KMS-11 (cell line): ENCODE results near the gene TMEM167A.

Experiments
- H2AFZ ChIP-seq: fragments of 200-600 bp; sonication (generic); 2 replicates; pipeline ENCODE4 v1.6.1; 2016; ENCODE audit warnings: antibody characterized with exemption, mixed run types, low read depth
- H3K27ac ChIP-seq: fragments of 200-600 bp; sonication (generic); 2 replicates; pipeline ENCODE4 v1.6.1; 2016; ENCODE audit warnings: mild to moderate bottlenecking, mixed run types
- H3K27me3 ChIP-seq: fragments of 200-600 bp; sonication (generic); 2 replicates; pipeline ENCODE4 v1.6.1; 2017; ENCODE audit warnings: mild to moderate bottlenecking, low read depth, mixed run types, moderate library complexity; ENCODE audit not compliant: insufficient read depth
- H3K36me3 ChIP-seq: fragments of 200-600 bp; sonication (generic); 2 replicates; pipeline ENCODE4 v1.6.1; 2017; ENCODE audit warnings: mild to moderate bottlenecking, mixed run types; ENCODE audit not compliant: insufficient read depth
- H3K4me1 ChIP-seq: fragments of 200-600 bp; sonication (generic); 2 replicates; pipeline ENCODE4 v1.6.1; 2016; ENCODE audit warnings: mild to moderate bottlenecking, low read depth, mixed run types; ENCODE audit not compliant: poor library complexity, severe bottlenecking
- H3K4me2 ChIP-seq: fragments of 200-600 bp; sonication (generic); 2 replicates; pipeline ENCODE4 v1.7.0; 2016; ENCODE audit warnings: mild to moderate bottlenecking, mixed run types
- H3K4me3 ChIP-seq: fragments of 200-600 bp; sonication (generic); IDR thresholded peaks from 2 replicates; pipeline ENCODE4 v1.6.1; 2017; ENCODE audit warnings: low read depth, low read length, mixed read lengths; ENCODE audit not compliant: insufficient read depth
- H3K79me2 ChIP-seq: fragments of 200-600 bp; sonication (generic); 2 replicates; pipeline ENCODE4 v1.6.1; 2016; ENCODE audit warnings: low read depth, mixed run types; ENCODE audit not compliant: insufficient read depth
- H3K9ac ChIP-seq: fragments of 200-600 bp; sonication (generic); 2 replicates; pipeline ENCODE4 v1.6.1; 2016; ENCODE audit warnings: mild to moderate bottlenecking, mixed run types
- H4K20me1 ChIP-seq: fragments of 200-600 bp; sonication (generic); 2 replicates; pipeline ENCODE4 v1.6.1; 2016; ENCODE audit warnings: mild to moderate bottlenecking, mixed run types; ENCODE audit not compliant: insufficient read depth
- CTCF ChIP-seq: fragments of 200-600 bp; sonication (generic); conservative IDR thresholded peaks from 2 replicates; pipeline ENCODE4 v1.6.1; 2017; ENCODE audit warnings: low read depth, mild to moderate bottlenecking, antibody characterized with exemption, low read length, moderate library complexity, mixed read lengths

The TMEM167A gene

GRCh38 chr5:83050723-83051340 is 26.4 kb downstream of the TMEM167A start:
- no peak overlapping the region for H2AFZ ChIP-seq
- TF ChIP-seq CTCF: no peak
- no peak overlapping the region for H3K27ac ChIP-seq
- H3K9ac ChIP-seq: no peak overlapping the region
- H3K79me2 ChIP-seq: no peaks in the 10 kb centered on the region
- no peak overlapping the region for H3K4me3 ChIP-seq
- H3K36me3 ChIP-seq: no peaks in the 10 kb centered on the region
- no peaks in the 10 kb centered on the region for H3K4me1 ChIP-seq
- H3K27me3 ChIP-seq: no peaks in the 10 kb centered on the region
- H3K4me2 ChIP-seq: no peak overlapping the region
- H4K20me1 ChIP-seq: no peaks in the 10 kb centered on the region

- no peaks in the 10 kb centered on the region for H4K20me1 ChIP-seq
- H3K27me3 ChIP-seq: no peaks in the 10 kb centered on the region
- H3K36me3 ChIP-seq: no peaks in the 10 kb centered on the region
Measured at GRCh38 chr5:83049370-83049885, 27.8 kb downstream of the TMEM167A start.

GRCh38 chr5:83048811-83049210 is 28.4 kb downstream of the TMEM167A start:
- no peaks in the 10 kb centered on the region for H4K20me1 ChIP-seq
- no peaks in the 10 kb centered on the region for H3K36me3 ChIP-seq
- no peaks in the 10 kb centered on the region for H3K79me2 ChIP-seq
- no peak overlapping the region for H3K27ac ChIP-seq
- H2AFZ ChIP-seq: no peak overlapping the region
- H3K4me1 ChIP-seq: no peaks in the 10 kb centered on the region
- H3K9ac ChIP-seq: no peak overlapping the region
- no peak overlapping the region for H3K4me3 ChIP-seq
- no peak overlapping the region for H3K4me2 ChIP-seq
- no peak for TF ChIP-seq CTCF
- H3K27me3 ChIP-seq: no peaks in the 10 kb centered on the region

More at GRCh38 chr5:83049370-83049885, 27.8 kb downstream of the TMEM167A start:
- no peak overlapping the region for H3K4me2 ChIP-seq
- no peak overlapping the region for H3K4me3 ChIP-seq
- H2AFZ ChIP-seq: no peak overlapping the region
- H3K79me2 ChIP-seq: no peaks in the 10 kb centered on the region
- TF ChIP-seq CTCF: no peak
- H3K4me1 ChIP-seq: no peaks in the 10 kb centered on the region
- no peak overlapping the region for H3K27ac ChIP-seq
- no peak overlapping the region for H3K9ac ChIP-seq

GRCh38 chr5:83048277-83048676 is 28.9 kb downstream of the TMEM167A start:
- Histone ChIP-seq H2AFZ (no peak overlapping the region), H3K4me3 (no peak overlapping the region), H3K79me2 (no peaks in the 10 kb centered on the region), H3K9ac (no peak overlapping the region), H3K36me3 (no peaks in the 10 kb centered on the region), H3K4me1 (no peaks in the 10 kb centered on the region), H4K20me1 (no peaks in the 10 kb centered on the region), H3K27ac (no peak overlapping the region), H3K4me2 (no peak overlapping the region), H3K27me3 (no peaks in the 10 kb centered on the region)
- no peak for TF ChIP-seq CTCF
